Liver (tissue), 9 donors: ENCODE measurements around the gene TEDC1. TPM values are rescaled to one million over a fixed set of nuclear protein-coding genes. Genes with fewer than 3 reads are reported as not detected.
A peak's percentile ranks its signal among the peaks of the same experiment; 100 is the strongest.

Source experiments
- DNase-seq: peaks from one replicate; pipeline ENCODE4 v3.0.0-alpha.2; 2017; ENCODE audit warnings: low spot score
- H3K27ac ChIP-seq, 2 donors: one replicate each; pipeline ENCODE4 v1.7.0; 2013; ENCODE audit warnings: inconsistent platforms in 2 of 2, low read length in 2 of 2, control low read depth in 1 of 2, low read depth in 1 of 2, mild to moderate bottlenecking in 1 of 2
- H3K27me3 ChIP-seq, 4 donors: one replicate each; pipeline versions ENCODE4 v1.6.1 to v1.7.0; 2013; ENCODE audit warnings: low read length in 3 of 4, inconsistent platforms in 1 of 4, mild to moderate bottlenecking in 1 of 4, moderate library complexity in 1 of 4; ENCODE audit not compliant: control insufficient read depth in 4 of 4, insufficient read depth in 4 of 4
- H3K36me3 ChIP-seq, 4 donors: one replicate each; pipeline versions ENCODE4 v1.6.1 to v1.7.0; 2013; ENCODE audit warnings: low read length in 3 of 4, mild to moderate bottlenecking in 3 of 4, low read depth in 1 of 4, moderate library complexity in 1 of 4; ENCODE audit not compliant: control insufficient read depth in 4 of 4, insufficient read depth in 3 of 4
- H3K4me1 ChIP-seq, 4 donors: one replicate each; pipeline versions ENCODE4 v1.6.1 to v1.7.0; 2013; ENCODE audit warnings: low read length in 3 of 4, mild to moderate bottlenecking in 3 of 4, moderate library complexity in 1 of 4; ENCODE audit not compliant: control insufficient read depth in 4 of 4, insufficient read depth in 4 of 4
- H3K4me3 ChIP-seq, 3 donors: one replicate each; pipeline versions ENCODE4 v1.6.1 to v1.7.0; 2013; ENCODE audit warnings: low read length in 3 of 3, control low read depth in 1 of 3, low read depth in 1 of 3, mild to moderate bottlenecking in 1 of 3
- H3K9ac ChIP-seq, 2 donors: one replicate each; pipeline ENCODE4 v1.7.0; 2013; ENCODE audit warnings: low read length in 2 of 2, mild to moderate bottlenecking in 2 of 2, moderate library complexity in 2 of 2, control low read depth in 1 of 2, low read depth in 1 of 2
- H3K9me3 ChIP-seq, 4 donors: one replicate each; pipeline versions ENCODE4 v1.6.1 to v1.7.0; 2013; ENCODE audit warnings: low read length in 3 of 4; ENCODE audit not compliant: control insufficient read depth in 4 of 4
- ATF3 ChIP-seq: IDR thresholded peaks from 2 replicates; pipeline ENCODE4 v1.6.1; 2016; ENCODE audit warnings: antibody characterized with exemption
- EGR1 ChIP-seq, 2 donors: IDR thresholded peaks; 2 replicates each; pipeline ENCODE4 v1.6.1; 2016 to 2018; ENCODE audit warnings: antibody characterized with exemption in 2 of 2, low read depth in 2 of 2
- FOXA1 ChIP-seq: IDR thresholded peaks from 2 replicates; pipeline ENCODE4 v1.6.1; 2016; ENCODE audit warnings: antibody characterized with exemption
- FOXA2 ChIP-seq: IDR thresholded peaks from 2 replicates; pipeline ENCODE4 v1.6.1; 2016; ENCODE audit warnings: antibody characterized with exemption
- GABPA ChIP-seq, 2 donors: IDR thresholded peaks in 1 of 2; conservative IDR thresholded peaks in 1 of 2; 2 replicates each; pipeline ENCODE4 v1.6.1; 2016; ENCODE audit warnings: antibody characterized with exemption in 2 of 2, mild to moderate bottlenecking in 1 of 2, moderate library complexity in 1 of 2
- HNF4A ChIP-seq, 2 donors: conservative IDR thresholded peaks; 2 replicates each; pipeline ENCODE4 v1.6.1; 2016; ENCODE audit warnings: antibody characterized with exemption in 2 of 2, mild to moderate bottlenecking in 2 of 2
- HNF4G ChIP-seq: IDR thresholded peaks from 2 replicates; pipeline ENCODE4 v1.6.1; 2016; ENCODE audit warnings: antibody characterized with exemption
- JUND ChIP-seq, 2 donors: IDR thresholded peaks; 2 replicates each; pipeline ENCODE4 v1.6.1; 2016; ENCODE audit warnings: antibody characterized with exemption in 2 of 2
- NR2F2 ChIP-seq: IDR thresholded peaks from 2 replicates; pipeline ENCODE4 v1.6.1; 2016; ENCODE audit warnings: antibody characterized with exemption
- RAD21 ChIP-seq, 2 donors: IDR thresholded peaks; 2 replicates each; pipeline ENCODE4 v1.6.1; 2016; ENCODE audit warnings: antibody characterized with exemption in 2 of 2, mild to moderate bottlenecking in 2 of 2
- RXRA ChIP-seq, 2 donors: IDR thresholded peaks; 2 replicates each; pipeline ENCODE4 v1.6.1; 2017 to 2018; ENCODE audit warnings: antibody characterized with exemption in 2 of 2, mild to moderate bottlenecking in 1 of 2
- SP1 ChIP-seq: IDR thresholded peaks from 2 replicates; pipeline ENCODE4 v1.6.1; 2018; ENCODE audit warnings: antibody characterized with exemption, mild to moderate bottlenecking
- TAF1 ChIP-seq: conservative IDR thresholded peaks from 2 replicates; pipeline ENCODE4 v1.6.1; 2016; ENCODE audit warnings: antibody characterized with exemption, mild to moderate bottlenecking
- YY1 ChIP-seq: IDR thresholded peaks from 2 replicates; pipeline ENCODE4 v1.6.1; 2016; ENCODE audit warnings: antibody characterized with exemption, mild to moderate bottlenecking
- ZBTB33 ChIP-seq: IDR thresholded peaks from 2 replicates; pipeline ENCODE4 v1.6.1; 2016; ENCODE audit warnings: antibody characterized with exemption
- WGBS: extraction: QIAGEN DNeasy Blood & Tissue Kit; methylation state at CpG from one replicate; pipeline ENCODE4 v1.1.7; 2013; 5-methylcytosine and 5-hydroxymethylcytosine counted together
- polyA plus RNA-seq, 2 donors: library from polyadenylated mRNA; stranded (reverse) in 1 of 2; unstranded in 1 of 2; fragments of 200-250 nt in 1 of 2; fragments of >200 nt in 1 of 2; fragmentation: Nextera tagmentation in 1 of 2; extraction: Ambion mirVana in 1 of 2; gene quantifications; one replicate each; pipeline versions ENCODE4 v1.2.1 to v1.2.3, GENCODE V29; 2013 to 2015
- total RNA-seq, 2 donors: library from RNA; depleted of rRNA; stranded (reverse); fragments of >200 nt; gene quantifications; one replicate each; pipeline ENCODE4 v1.2.3, GENCODE V29; 2014
- TF ChIP-seq, protein P1 (sequence below): fragments of 150-350 bp; IDR thresholded peaks from 2 replicates; pipeline ENCODE4 v1.5.1; 2017; ENCODE audit warnings: improper control_type of control experiment, low read depth, low read length; ENCODE audit not compliant: missing input control
- TF ChIP-seq, protein P2 (sequence below): IDR thresholded peaks from 2 replicates; pipeline ENCODE4 v1.6.1; 2016; ENCODE audit warnings: antibody characterized with exemption
- TF ChIP-seq, protein P3 (sequence below): IDR thresholded peaks from 2 replicates; pipeline ENCODE4 v1.6.1; 2016; ENCODE audit warnings: antibody characterized with exemption, mild to moderate bottlenecking
- donor health status: healthy.
- donor health status: healthy.
- donor health status: healthy.
- donor health status: healthy.
- donor health status: healthy.

TEDC1 gene
- total and polyA plus RNA-seq, 4 donors = 0.97 to 7.5 (median 3.2) TPM

GRCh38 chr14:105475269-105476096, 15.6 kb upstream of the TEDC1 start:
- WGBS = 6% methylated on average over 48 of the region's 48 CpGs
- DNase-seq = no peak
- Histone ChIP-seq H3K27ac (peak overlapping the region; percentile 88 to 94), H3K4me3 (peak overlapping the region in 2 of 3 donors; percentile 45 to 84), H3K27me3 (no peaks in the 10 kb centered on the region), H3K9me3 (no peaks in the 10 kb centered on the region), H3K4me1 (peaks cover 27 to 52% (median 38%) of the 10 kb centered on the region in 4 donors), H3K9ac (peak overlapping the region; percentile 60 to 64), H3K36me3 (peaks cover 0 to 3% (median 0%) of the 10 kb centered on the region in 4 donors)
- TF ChIP-seq FOXA2 (no peak), SP1 (no peak), YY1 (no peak), FOXA1 (no peak), EGR1 (IDR thresholded peaks at IDR 0.05; ENCODE audit: low read depth in 2 of 2) (no peak), NR2F2 (no peak), HNF4G (no peak), RAD21 (IDR thresholded peaks at IDR 0.05) (no peak), ZBTB33 (no peak), JUND (IDR thresholded peaks at IDR 0.05) (no peak), ATF3 (no peak), GABPA (IDR thresholded peaks at IDR 0.05 in 1 of 2, conservative IDR thresholded peaks at IDR 0.05 in 1 of 2) (no peak), TAF1 (no peak), RXRA (IDR thresholded peaks at IDR 0.05) (peak in 1 of 2 donors; percentile 39), HNF4A (conservative IDR thresholded peaks at IDR 0.05) (peak; percentile 22 to 48)
- TF ChIP-seq, protein P1, sequence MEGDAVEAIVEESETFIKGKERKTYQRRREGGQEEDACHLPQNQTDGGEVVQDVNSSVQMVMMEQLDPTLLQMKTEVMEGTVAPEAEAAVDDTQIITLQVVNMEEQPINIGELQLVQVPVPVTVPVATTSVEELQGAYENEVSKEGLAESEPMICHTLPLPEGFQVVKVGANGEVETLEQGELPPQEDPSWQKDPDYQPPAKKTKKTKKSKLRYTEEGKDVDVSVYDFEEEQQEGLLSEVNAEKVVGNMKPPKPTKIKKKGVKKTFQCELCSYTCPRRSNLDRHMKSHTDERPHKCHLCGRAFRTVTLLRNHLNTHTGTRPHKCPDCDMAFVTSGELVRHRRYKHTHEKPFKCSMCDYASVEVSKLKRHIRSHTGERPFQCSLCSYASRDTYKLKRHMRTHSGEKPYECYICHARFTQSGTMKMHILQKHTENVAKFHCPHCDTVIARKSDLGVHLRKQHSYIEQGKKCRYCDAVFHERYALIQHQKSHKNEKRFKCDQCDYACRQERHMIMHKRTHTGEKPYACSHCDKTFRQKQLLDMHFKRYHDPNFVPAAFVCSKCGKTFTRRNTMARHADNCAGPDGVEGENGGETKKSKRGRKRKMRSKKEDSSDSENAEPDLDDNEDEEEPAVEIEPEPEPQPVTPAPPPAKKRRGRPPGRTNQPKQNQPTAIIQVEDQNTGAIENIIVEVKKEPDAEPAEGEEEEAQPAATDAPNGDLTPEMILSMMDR = no peak
- TF ChIP-seq, protein P2, sequence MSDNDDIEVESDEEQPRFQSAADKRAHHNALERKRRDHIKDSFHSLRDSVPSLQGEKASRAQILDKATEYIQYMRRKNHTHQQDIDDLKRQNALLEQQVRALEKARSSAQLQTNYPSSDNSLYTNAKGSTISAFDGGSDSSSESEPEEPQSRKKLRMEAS = no peak
- TF ChIP-seq, protein P3, sequence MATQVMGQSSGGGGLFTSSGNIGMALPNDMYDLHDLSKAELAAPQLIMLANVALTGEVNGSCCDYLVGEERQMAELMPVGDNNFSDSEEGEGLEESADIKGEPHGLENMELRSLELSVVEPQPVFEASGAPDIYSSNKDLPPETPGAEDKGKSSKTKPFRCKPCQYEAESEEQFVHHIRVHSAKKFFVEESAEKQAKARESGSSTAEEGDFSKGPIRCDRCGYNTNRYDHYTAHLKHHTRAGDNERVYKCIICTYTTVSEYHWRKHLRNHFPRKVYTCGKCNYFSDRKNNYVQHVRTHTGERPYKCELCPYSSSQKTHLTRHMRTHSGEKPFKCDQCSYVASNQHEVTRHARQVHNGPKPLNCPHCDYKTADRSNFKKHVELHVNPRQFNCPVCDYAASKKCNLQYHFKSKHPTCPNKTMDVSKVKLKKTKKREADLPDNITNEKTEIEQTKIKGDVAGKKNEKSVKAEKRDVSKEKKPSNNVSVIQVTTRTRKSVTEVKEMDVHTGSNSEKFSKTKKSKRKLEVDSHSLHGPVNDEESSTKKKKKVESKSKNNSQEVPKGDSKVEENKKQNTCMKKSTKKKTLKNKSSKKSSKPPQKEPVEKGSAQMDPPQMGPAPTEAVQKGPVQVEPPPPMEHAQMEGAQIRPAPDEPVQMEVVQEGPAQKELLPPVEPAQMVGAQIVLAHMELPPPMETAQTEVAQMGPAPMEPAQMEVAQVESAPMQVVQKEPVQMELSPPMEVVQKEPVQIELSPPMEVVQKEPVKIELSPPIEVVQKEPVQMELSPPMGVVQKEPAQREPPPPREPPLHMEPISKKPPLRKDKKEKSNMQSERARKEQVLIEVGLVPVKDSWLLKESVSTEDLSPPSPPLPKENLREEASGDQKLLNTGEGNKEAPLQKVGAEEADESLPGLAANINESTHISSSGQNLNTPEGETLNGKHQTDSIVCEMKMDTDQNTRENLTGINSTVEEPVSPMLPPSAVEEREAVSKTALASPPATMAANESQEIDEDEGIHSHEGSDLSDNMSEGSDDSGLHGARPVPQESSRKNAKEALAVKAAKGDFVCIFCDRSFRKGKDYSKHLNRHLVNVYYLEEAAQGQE = no peak
